Medulla oblongata (tissue), 1 donor: Measurements from ENCODE around the gene SRGAP2B.
"Not testable (repeated sequence)": the region's sequence is repeated elsewhere in the genome, so short reads cannot be mapped to it uniquely, and the experiment has no call there.

ENCODE experiments used
- DNase-seq: peaks from one replicate; pipeline ENCODE4 v3.0.0-alpha.2; 2015; ENCODE audit errors: extremely low spot score

The SRGAP2B gene

GRCh38 chr1:145095284-145096057 lies at the start of gene SRGAP2B, which contains the start of gene FAM72D:
SRGAP2B (minus strand) TSS chr1:145095328; CDS start chr1:145092901, 2,427 bp downstream.
FAM72D (plus strand) TSS chr1:145095974; CDS start chr1:145096848, 874 bp downstream.
- DNase-seq = not testable (repeated sequence)

GRCh38 chr1:145144264-145144913 lies 49.3 kb upstream of the SRGAP2B start:
- DNase-seq = not testable (repeated sequence)

GRCh38 chr1:145140549-145140948 lies 45.4 kb upstream of the SRGAP2B start:
- not testable (repeated sequence) for DNase-seq

- DNase-seq = not testable (repeated sequence)
Observed at GRCh38 chr1:145134476-145134875, 39.3 kb upstream of the SRGAP2B start.

GRCh38 chr1:145128697-145129469 lies 33.8 kb upstream of the SRGAP2B start:
- DNase-seq = peak; percentile 1

- DNase-seq = not testable (repeated sequence)
Observed at GRCh38 chr1:145127144-145127543, 32.0 kb upstream of the SRGAP2B start.

GRCh38 chr1:145125112-145125511 lies 30.0 kb upstream of the SRGAP2B start:
- DNase-seq = not testable (repeated sequence)

- DNase-seq = not testable (repeated sequence)
Observed at GRCh38 chr1:145123992-145124641, 29.0 kb upstream of the SRGAP2B start.

- not testable (repeated sequence) for DNase-seq
Observed at GRCh38 chr1:145123062-145123395, 27.9 kb upstream of the SRGAP2B start.

GRCh38 chr1:145122344-145123061 lies 27.4 kb upstream of the SRGAP2B start:
- DNase-seq = not testable (repeated sequence)

- not testable (repeated sequence) for DNase-seq
Observed at GRCh38 chr1:145119842-145120241, 24.7 kb upstream of the SRGAP2B start.

- not testable (repeated sequence) for DNase-seq
Observed at GRCh38 chr1:145115587-145116493, 20.7 kb upstream of the SRGAP2B start.

- DNase-seq = not testable (repeated sequence)
Observed at GRCh38 chr1:145114560-145115057, 19.5 kb upstream of the SRGAP2B start.

- DNase-seq = not testable (repeated sequence)
Observed at GRCh38 chr1:145112703-145113102, 17.6 kb upstream of the SRGAP2B start.

GRCh38 chr1:145111674-145112073 lies 16.5 kb upstream of the SRGAP2B start:
- not testable (repeated sequence) for DNase-seq

- DNase-seq = not testable (repeated sequence)
Observed at GRCh38 chr1:145103294-145103693, 8.2 kb upstream of the SRGAP2B start.

GRCh38 chr1:145101725-145102124 lies 6.6 kb upstream of the SRGAP2B start:
- DNase-seq = not testable (repeated sequence)

GRCh38 chr1:145094655-145095211 lies 395 bp downstream of the SRGAP2B start:
- DNase-seq = not testable (repeated sequence)

GRCh38 chr1:145093517-145094149 lies 1.5 kb downstream of the SRGAP2B start:
- not testable (repeated sequence) for DNase-seq
